CD4-positive, alpha-beta T cell treated with Interleukin-6 at 100 ng/mL for 8 hours (primary cell): ENCODE measurements around the gene CNTLN.
"Not testable (repeated sequence)": the region's sequence is repeated elsewhere in the genome, so short reads cannot be mapped to it uniquely, and the experiment has no call there.

Source experiments
- DNase-seq: peaks from one replicate; pipeline ENCODE4 v3.0.0-alpha.2; 2020; ENCODE audit warnings: mixed read lengths, low spot score

Gene CNTLN

DNA sequence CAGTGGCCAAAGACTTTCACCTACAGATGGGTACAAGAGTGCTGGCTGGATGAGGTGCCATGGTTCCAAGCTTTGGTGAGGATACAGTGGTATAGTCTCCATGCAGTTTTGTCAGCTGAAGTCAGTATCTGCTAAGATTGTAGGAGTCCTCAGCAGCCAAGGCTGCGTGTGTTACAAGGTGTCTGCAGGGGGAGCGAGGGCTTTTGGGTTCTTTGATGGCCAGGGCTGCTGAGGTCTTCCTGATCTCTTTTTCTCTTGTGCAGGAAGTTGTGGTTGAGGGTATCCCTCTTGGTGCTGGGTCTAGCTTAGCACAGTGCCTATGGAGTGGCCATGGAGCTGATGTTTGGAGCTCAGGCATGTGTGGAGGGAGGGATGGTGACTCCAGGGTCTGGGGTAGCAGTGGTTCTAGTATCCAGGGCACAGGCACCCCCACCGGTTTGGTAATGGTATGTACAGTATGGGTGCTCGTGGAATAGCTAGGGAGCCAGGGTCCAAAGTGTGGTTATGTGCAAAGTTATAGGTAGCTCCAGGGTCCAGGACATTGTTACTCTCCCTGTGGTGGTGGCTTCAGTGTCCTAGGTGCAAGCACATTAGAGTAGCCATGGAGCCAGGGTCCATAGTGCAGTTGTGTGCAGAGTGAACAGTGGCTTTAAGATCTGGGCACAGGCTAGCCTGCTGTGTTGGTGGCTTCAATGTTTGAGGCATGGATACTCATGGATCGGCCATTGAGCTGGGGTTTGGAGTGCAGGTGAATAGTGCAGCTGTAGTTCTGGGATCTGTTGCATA, 36.7 kb downstream of the CNTLN start:
- no peak for DNase-seq

DNA sequence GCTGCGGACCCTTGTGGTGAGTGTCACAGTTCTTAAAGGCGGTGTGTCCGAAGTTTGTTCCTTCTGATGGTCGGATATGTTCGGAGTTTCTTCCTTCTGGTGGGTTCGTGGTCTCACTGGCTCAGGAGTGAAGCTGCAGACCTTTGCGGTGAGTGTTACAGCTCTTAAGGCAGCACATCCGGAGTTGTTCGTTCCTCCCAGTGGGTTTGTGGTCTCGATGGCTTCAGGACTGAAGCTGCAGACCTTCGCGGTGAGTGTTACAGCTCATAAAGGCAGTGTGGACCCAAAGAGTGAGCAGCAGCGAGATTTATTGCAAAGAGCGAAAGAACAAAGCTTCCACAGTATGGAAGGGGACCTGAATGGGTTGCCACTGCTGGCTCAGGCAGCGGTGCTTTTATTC, 42.7 kb downstream of the CNTLN start:
- DNase-seq = not testable (repeated sequence)

DNA sequence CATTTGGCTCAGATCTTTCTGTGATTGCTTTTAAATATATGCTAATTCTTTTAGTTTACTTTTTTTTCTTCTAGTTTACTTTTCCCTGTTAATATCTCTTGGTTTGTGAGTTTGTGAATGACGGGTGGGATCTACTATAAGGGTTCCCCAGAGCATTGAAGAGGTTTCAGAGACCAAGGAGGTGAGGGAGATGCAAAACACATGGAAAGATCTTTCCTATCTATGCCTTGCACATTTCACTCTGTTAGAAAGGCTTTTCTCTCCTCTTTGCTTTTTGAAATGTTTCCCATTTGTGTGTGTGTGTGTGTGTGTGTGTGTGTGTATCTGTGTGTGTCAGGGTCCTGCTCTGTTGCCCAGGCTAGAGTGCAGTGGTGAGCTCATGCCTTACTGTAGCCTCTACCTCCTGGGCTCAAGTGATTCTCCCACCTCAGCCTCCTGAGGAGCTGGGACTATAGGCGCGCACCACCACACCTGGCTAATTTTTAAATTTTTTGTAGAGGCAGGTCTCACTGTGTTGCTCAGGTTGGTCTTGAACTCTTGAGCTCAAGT, 50.7 kb downstream of the CNTLN start:
- no peak for DNase-seq

DNA sequence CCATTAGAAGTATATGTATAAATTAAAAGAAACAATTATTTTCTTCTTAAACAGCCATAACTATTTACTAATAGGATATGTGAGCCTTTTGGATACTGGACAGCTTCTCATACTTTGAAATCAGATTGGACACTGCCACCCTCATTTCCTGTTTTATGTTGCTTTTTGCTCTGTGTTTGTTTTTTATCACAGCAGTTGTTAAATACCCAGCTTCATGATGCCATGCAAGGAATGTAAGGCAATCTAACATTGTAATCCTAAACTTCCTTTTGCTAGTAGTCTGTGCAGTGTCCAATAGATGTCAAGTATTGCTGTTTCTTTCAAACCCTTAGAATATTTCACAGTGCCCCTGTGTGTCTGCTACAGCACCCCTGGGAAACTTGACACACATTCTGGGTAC, 56.2 kb downstream of the CNTLN start:
- no peak for DNase-seq

- DNase-seq = no peak
These were observed 69.8 kb downstream of the CNTLN start for GRCh38 chr9:17204611-17205152.

GRCh38 chr9:17216011-17216410, 81.2 kb downstream of the CNTLN start:
- DNase-seq = no peak

DNA sequence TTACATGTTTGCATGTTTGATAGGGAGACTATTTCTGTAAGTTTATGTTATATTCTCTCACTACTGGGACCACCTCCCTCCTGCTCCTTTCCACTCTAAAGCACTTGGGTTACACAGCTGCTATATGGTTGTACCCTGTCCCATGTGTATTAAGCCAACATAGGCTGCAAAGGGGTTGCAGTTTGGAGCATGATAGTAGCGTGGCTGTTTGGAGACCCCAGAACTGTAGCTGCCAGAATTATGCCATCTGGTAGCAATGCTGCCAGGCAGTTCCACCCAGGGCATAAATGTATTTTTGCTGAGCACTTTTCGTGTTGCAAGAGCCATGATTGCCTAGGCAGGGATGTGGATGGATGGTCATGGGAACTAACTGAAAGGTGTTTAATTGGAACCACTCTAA, 81.8 kb downstream of the CNTLN start:
- no peak for DNase-seq

DNA sequence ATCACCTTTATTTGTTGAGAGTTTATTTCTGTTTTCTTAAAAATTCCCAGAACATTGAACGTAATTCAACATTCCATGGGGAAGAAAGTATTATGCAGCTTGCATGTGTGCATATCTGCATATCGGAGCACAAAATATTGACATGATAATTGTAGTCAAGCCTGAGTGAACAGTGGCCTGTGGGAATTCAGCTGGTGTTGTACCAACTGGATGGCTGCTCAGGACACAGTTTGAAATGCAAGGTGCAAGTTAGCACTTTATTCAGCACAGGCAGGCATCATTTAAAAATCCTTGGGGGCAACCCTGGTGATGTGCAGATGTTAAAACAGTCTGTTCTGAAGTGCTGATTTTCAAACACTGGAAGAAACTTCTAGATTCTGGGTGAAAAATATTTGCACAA, 82.4 kb downstream of the CNTLN start:
- DNase-seq = no peak

DNA sequence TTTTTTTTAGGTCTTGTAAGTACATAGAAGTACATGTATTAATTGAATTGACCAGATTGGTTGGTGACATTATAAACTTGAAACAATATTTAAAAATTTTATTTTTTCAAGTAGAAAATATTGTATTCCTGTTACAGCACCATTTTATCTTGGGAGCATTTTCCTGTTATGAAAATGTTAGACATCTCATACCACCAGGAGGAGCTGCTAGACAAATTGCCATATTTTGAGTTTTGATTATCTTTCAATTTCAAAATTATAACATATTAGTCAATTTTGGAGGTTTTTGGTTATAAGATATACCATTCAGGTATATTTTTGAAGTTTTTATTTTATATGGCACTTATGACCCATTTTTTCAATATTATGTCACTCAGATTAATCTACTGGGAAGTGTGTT, 84.4 kb downstream of the CNTLN start:
- no peak for DNase-seq

DNA sequence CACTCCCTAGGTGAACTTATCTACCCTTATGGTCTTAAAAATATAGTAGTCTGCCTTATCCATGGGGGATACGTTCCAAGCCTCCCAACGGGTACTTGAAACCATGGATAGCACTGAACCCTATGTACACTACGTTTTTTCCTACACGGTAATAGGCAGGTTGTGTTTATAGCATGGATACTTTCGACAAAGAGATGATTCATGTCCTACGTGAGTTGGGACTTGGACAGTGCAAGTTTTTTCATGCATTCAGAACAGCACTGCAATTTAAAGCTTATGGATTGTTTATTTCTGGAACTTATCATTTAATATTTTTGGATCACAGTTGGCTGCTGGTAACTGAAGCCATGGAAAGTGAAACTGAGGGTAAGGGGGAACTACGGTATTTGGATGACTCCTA, 88.1 kb downstream of the CNTLN start:
- no peak for DNase-seq

GRCh38 chr9:17225407-17225806, 90.6 kb downstream of the CNTLN start:
- no peak for DNase-seq

GRCh38 chr9:17229945-17230560, 95.2 kb downstream of the CNTLN start:
- no peak for DNase-seq

GRCh38 chr9:17230646-17231045, 95.8 kb downstream of the CNTLN start:
- no peak for DNase-seq

DNA sequence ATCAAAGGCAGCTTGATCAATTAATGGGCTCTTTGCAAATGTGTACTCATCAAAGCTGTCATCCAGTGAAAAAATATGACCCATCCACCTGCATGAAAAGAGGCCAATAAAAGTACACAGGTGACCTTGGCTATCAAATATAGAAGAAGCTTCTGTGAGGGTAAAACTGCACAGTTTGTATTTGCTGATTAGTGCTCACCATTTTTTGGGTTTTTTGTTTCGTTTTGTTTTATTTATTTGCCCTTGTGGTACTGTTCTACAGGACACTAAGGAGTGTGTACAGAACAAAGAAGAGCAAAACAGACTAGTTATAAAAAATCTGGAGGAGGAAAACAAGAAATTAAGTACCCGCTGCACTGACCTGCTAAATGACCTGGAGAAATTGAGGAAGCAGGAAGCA, 101.3 kb downstream of the CNTLN start:
- no peak for DNase-seq

GRCh38 chr9:17246770-17247169, 111.9 kb downstream of the CNTLN start:
- DNase-seq = no peak

GRCh38 chr9:17251100-17251499, 116.3 kb downstream of the CNTLN start:
- no peak for DNase-seq

DNA sequence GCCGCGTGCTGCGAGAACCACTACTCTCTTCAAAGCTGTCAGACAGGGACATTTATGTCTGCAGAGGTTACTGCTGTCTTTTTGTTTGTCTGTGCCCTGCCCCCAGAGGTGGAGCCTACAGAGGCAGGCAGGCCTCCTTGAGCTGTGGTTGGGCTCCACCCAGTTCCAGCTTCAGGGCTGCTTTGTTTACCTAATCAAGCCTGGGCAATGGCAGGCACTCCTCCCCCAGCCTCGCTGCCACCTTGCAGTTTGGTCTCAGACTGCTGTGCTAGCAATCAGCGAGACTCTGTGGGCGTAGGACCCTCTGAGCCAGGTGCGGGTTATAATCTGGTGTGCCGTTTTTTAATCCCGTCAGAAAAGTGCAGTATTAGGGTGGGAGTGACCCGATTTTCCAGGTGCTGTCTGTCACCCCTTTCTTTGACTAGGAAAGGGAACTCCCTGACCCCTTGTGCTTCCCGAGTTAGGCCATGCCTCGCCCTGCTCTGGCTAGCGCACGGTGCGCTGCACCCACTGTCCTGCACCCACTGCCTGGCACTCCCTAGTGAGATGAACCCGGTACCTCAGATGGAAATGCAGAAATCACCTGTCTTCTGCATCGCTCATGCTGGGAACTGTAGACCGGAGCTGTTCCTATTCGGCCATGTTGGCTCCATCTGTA, 133.8 kb downstream of the CNTLN start:
- DNase-seq = not testable (repeated sequence)

GRCh38 chr9:17269799-17270198, 135.0 kb downstream of the CNTLN start:
- no peak for DNase-seq

- no peak for DNase-seq
These were observed 137.7 kb downstream of the CNTLN start for GRCh38 chr9:17272536-17272935.

GRCh38 chr9:17280350-17281012, 145.6 kb downstream of the CNTLN start:
- no peak for DNase-seq

DNA sequence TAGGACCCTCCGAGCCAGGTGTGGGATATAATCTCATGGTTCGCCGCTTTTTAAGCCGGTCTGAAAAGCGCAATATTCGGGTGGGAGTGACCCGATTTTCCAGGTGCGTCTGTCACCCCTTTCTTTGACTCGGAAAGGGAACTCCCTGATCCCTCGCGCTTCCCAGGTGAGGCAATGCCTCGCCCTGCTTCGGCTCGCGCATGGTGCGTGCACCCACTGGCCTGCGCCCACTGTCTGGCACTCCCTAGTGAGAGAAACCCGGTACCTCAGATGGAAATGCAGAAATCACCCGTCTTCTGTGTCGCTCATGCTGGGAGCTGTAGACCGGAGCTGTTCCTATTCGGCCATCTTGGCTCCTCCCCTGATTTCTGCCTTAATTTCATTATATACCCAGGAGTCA, 155.8 kb downstream of the CNTLN start:
- DNase-seq = not testable (repeated sequence)

DNA sequence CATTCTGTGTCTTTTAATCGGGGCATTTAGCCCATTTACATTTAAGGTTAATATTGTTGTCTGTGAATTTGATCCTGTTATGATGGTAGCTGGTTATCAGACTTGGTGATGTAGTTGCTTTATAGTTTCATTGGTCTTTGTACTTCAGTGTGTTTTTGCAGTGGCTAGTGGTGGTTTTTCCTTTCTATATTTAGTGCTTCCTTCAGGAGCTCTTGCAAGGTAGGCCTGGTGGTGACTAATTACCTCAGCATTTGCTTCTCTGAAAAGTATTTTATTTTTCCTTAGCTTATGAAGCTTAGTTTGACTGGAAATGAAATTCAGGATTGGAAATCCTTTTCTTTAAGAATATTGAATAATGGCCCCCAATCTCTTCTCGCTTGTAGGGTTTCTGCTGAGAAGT, 156.9 kb downstream of the CNTLN start:
- DNase-seq = no peak
